GM21526 (cell line): ENCODE measurements around the gene GRIN3B.
"Not testable (repeated sequence)": the region's sequence is repeated elsewhere in the genome, so short reads cannot be mapped to it uniquely, and the experiment has no call there.

Experiments used
- ATAC-seq: cut with Tn5 transposase; IDR thresholded peaks from one replicate; pipeline ENCODE4 v1.9.1; 2021; ENCODE audit warnings: moderate library complexity; ENCODE audit not compliant: unreplicated experiment, low FRiP score

Gene GRIN3B, protein sequence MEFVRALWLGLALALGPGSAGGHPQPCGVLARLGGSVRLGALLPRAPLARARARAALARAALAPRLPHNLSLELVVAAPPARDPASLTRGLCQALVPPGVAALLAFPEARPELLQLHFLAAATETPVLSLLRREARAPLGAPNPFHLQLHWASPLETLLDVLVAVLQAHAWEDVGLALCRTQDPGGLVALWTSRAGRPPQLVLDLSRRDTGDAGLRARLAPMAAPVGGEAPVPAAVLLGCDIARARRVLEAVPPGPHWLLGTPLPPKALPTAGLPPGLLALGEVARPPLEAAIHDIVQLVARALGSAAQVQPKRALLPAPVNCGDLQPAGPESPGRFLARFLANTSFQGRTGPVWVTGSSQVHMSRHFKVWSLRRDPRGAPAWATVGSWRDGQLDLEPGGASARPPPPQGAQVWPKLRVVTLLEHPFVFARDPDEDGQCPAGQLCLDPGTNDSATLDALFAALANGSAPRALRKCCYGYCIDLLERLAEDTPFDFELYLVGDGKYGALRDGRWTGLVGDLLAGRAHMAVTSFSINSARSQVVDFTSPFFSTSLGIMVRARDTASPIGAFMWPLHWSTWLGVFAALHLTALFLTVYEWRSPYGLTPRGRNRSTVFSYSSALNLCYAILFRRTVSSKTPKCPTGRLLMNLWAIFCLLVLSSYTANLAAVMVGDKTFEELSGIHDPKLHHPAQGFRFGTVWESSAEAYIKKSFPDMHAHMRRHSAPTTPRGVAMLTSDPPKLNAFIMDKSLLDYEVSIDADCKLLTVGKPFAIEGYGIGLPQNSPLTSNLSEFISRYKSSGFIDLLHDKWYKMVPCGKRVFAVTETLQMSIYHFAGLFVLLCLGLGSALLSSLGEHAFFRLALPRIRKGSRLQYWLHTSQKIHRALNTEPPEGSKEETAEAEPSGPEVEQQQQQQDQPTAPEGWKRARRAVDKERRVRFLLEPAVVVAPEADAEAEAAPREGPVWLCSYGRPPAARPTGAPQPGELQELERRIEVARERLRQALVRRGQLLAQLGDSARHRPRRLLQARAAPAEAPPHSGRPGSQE

DNA sequence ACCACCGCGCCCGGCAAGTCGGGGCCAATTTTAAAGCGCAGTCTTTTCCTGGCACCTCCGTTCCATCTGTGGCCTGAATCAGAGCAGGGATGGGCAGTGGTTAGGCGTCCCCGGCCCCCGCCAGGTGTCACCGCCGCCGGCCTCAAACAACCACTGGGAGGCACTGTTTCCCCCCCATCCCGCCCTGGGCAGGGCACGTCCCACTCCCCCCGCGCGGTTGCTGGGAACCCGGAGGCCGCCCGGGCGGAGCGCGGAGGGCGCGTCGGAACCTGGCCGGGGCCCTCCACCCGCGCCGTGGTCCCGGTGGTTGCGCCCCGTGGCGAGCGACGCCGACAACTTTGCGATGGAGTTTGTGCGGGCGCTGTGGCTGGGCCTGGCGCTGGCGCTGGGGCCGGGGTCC lies at the start of gene GRIN3B:
Gene GRIN3B, plus strand, starts transcription at position 325 of the 400 bp plus-strand sequence. Its CDS starts 19 bp downstream, at position 344.
- no peak for ATAC-seq

DNA sequence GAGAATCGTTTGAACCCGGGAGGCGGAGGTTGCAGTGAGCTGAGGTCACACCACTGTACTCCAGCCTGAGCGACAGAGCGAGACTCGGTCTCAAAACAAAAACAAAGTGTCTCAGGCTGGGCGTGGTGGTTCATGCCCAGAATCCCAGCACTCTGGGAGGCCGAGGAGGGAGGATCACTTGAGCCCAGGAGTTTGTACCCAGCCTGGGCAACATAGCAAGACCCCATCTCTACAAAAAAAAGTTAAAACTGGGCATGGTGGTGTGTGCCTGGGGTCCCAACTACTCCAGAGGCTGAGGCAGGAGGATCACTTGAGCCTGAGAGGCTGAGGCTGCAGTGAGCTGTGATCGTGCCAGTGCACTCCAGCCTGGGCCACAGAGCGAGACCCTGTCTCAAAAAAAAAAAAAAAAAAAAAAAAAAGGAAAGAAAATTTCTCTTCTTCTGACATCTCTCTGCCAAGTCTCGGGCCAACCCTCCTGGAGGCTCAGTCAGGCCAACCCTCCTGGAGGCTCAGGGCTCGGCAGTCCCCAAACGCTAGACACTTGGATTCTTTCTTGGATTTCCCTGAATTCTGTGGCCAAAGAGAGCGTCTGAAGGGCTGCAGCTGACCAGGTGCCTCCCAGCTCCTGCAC lies 48.1 kb upstream of the GRIN3B start:
- no peak for ATAC-seq

DNA sequence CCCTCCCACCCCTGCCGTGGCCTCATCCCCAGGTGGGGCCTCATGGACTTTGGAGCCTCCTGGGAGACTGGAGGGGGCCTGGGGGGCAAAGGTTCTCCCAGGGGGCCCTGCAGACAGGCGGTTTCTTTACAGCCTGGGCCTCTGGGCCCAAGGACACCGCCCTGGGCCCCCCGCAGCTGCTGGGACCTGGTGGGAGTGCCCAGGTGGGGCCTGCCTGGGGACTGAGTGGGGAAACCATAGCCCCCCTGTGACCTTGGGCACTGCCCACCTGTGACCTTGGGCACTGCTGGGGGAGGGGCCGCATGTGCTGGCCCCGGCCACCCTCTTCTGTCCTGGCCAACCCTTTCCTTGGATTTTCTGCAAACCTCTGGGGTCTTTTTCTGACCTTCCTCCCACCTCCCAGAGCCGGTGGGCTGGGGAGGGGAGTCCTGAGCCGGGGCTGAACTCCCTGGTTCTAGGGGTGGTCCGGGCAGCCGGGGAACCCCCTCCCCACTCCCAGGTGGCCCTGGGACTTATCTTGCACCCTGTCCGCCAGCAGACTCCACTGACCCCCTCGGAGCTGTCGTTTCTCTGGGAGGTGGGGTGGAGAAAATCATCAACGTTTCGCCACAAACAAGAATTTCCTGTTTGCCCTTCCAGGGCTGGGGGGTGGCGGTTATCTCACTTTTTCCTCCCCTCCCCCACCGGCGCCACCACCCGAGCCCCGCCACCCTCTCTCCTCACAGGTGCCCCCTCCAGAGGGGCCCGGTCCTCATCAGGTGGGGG lies 47.4 kb upstream of the GRIN3B start:
- no peak for ATAC-seq

DNA sequence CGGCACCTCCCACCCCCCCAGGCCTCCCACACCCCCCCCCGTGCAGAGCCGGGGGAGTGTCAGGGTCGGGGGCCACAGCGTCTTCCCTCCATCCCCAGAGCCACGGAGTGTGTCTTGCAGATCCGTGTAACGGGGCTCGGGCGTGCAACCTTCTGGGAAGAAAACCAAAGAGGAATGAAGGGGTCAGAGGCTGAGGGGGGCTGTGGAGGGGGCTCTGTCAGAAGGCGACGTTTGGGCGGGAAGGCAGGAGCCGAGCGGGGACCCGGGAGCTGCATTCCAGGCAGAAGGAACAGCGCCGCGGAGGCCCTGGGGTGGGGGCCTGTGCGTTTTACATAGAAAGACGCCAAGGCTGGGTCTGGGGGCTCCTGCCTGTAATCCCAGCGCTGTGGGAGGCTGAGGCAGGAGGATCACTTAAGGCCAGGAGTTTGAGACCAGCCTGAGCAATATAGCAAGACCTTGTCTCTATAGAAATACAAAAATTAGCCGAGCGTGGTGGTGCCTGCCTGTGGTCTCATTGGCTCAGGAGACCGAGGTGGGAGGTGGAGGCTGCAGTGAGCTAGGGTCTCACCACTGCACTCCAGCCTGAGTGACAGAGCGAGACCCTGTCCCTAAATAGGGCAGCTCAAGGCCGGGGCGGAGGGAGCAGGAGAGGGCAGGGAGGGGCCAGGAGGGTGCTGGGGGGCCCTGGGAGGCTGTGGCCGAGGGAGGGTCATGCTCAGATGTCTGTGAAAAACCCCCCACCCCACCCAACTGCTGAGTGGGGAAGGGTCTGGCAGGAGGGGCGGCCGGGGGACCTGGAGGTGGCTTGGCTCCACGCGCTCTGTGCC lies 46.6 kb upstream of the GRIN3B start:
- no peak for ATAC-seq

GRCh38 chr19:954272-954671 lies 45.9 kb upstream of the GRIN3B start:
- no peak for ATAC-seq

DNA sequence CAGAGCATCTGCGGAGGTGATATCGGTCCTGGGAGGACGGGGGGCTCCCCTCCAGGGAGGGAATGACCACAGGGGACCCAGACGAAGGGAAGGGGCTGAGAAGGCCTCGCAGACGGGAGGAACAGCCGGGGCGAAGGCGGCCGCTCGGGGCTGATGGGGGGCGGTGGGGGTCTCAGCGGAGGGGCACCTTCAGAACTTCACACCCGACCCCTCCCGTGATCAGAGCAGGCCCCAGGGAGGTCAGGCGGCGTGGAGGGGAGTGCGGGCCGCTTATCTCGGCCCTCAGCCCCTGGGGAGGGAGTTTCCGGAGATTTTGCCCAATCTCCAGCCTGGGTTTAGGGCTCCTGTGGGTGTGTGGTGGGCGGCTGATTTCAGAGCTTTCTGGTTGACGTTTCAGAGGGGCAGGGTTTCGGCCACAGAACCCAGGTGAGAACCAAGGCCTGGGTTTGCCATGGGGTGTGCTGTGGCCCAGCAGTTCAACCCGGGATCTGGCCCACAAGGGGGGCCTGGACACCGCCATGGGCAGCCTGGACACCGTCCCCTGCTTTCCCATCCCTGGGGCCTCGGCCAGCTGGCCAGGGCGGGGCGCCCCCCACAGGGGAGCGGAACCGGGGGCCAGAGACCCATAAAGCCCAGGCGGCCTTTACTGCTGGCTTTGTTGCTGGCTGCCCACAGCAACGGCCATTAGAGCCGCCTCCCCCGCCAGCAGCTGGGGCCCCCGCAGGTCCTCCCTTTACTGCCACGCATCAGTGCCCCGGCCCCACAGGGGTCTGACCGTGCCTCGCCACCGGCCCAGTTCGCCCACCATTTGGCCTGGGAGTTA lies 45.3 kb upstream of the GRIN3B start:
- no peak for ATAC-seq

- ATAC-seq, result no peak
Observed at GRCh38 chr19:955803-956765, 44.1 kb upstream of the GRIN3B start.

GRCh38 chr19:956766-957440 lies 43.3 kb upstream of the GRIN3B start:
- no peak for ATAC-seq

DNA sequence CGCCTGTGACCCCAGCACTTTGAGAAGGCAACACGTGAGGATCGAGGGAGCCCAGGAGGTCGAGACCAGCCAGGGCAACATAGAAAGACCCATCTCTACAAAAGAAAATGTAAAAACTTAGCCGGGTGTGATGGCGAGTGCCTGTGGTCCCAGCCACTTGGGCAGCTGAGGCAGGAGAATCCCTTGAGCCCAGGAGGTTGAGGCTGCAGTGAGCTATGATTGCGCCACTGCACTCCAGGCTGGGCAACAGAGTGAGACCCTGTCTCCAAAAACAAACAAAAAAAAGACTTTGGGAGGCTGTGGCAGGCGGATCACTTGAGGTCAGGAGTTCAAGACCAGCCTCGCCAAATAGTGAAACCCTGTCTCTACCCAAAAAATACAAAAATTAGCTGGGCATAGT lies 42.6 kb upstream of the GRIN3B start:
- ATAC-seq, result not testable (repeated sequence)

GRCh38 chr19:958967-959855 lies 41.0 kb upstream of the GRIN3B start:
- ATAC-seq, result no peak

GRCh38 chr19:960020-960419 lies 40.2 kb upstream of the GRIN3B start:
- ATAC-seq, result no peak

DNA sequence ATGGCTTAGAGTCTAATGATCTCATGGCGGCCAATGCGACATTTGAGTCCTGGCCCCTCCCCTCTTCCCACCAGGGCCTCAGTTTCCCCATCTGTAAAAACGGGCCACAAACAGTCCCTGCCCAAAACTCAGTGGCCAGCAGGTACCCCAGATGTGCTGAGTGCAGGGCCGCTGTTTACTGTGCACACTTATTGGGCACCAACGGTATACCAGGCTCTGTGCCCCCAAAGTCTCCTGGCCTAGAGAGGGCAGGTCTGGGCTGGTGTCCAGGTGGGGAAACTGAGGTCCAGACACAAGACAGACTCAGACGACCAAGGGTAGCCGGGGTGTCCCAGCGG lies 39.6 kb upstream of the GRIN3B start:
- no peak for ATAC-seq

- no peak for ATAC-seq
Observed at GRCh38 chr19:961866-962620, 38.2 kb upstream of the GRIN3B start.

DNA sequence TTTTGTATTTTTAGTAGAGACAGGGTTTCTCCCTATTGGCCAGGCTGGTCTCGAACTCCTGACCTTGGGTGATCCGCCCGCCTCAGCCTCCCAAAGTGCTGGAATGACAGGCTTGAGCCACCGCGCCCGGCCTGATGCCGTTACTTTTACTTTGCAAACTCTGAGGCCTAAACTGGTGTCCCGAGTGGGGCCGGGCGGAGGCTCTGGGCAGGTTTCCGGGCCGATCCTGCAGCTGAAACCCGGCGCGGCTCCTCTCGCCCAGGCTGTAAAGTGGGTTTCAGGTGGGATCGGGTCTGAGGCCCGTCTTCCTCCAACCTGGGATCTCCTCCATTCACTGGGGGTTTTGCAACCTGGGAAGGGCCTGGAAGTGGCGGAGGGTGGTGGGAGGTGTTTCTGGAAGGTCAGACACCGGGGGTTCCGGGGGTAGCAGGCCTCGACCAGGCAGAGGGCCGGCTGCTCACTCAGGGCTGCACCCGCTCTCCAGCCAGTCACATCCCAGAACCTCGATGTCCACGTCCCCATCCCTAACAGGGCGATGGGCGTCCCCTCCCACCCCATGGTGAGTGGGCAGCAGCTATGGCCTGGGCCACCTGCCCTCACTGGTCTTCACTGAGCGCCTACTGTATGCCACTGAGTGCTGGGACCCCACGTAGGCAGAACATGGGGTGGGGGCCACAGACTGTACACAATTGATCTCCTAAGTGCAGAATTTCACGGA lies 37.4 kb upstream of the GRIN3B start:
- ATAC-seq, result no peak
